ENCODE data around the gene MYH10.

- TF ChIP-seq EZH2 (IDR thresholded peaks at IDR 0.05) (no peak), POLR2AphosphoS5 (IDR thresholded peaks at IDR 0.05; ENCODE audit: borderline replicate concordance, low read depth, low read length) (no peak), FOXP2 (optimal IDR thresholded peaks at IDR 0.05; ENCODE audit: control extremely low read depth, extremely low read length, insufficient read depth) (no peak)
Measured at GRCh38 chr17:8649157-8650118, 18.9 kb upstream of the MYH10 start.
